ENCODE measurements around the gene ATP10A.

ATP10A gene

GRCh38 chr15:25863111-25863967 is at the start of gene ATP10A:
ATP10A (minus strand) TSS chr15:25863327; CDS start chr15:25863096, 231 bp downstream.
- H3K36me3 Mint-ChIP-seq (ENCODE audit: low read depth): peaks cover 24% of the 10 kb centered on the region
- peaks cover 37% of the 10 kb centered on the region for H3K4me1 Mint-ChIP-seq
- peak within 1 kb of the TSS; percentile 84 for H3K27ac Mint-ChIP-seq
- peaks cover 3% of the 10 kb centered on the region for H3K27me3 Mint-ChIP-seq
- H3K4me3 Mint-ChIP-seq: peak within 1 kb of the TSS; percentile 89
- peak; percentile 37 for ATAC-seq
- H3K9me3 Mint-ChIP-seq: no peaks in the 10 kb centered on the region
- DNase-seq: peak; percentile 66

- Mint-ChIP-seq H3K9me3 (no peaks in the 10 kb centered on the region), H3K36me3 (ENCODE audit: low read depth) (no peaks in the 10 kb centered on the region), H3K27me3 (no peaks in the 10 kb centered on the region), H3K27ac (no peak overlapping the region), H3K4me1 (no peaks in the 10 kb centered on the region), H3K4me3 (no peak overlapping the region)
- DNase-seq (no peak), ATAC-seq (no peak)
Measured at GRCh38 chr15:25912035-25912434, 48.9 kb upstream of the ATP10A start.

- Mint-ChIP-seq H3K4me1 (peaks cover under 1% of the 10 kb centered on the region), H3K36me3 (ENCODE audit: low read depth) (no peaks in the 10 kb centered on the region), H3K27ac (no peak overlapping the region), H3K9me3 (no peaks in the 10 kb centered on the region), H3K4me3 (no peak overlapping the region), H3K27me3 (no peaks in the 10 kb centered on the region)
- ATAC-seq (no peak), DNase-seq (no peak)
Measured at GRCh38 chr15:25910832-25911231, 47.7 kb upstream of the ATP10A start.

- DNase-seq: no peak
- H3K36me3 Mint-ChIP-seq (ENCODE audit: low read depth): no peaks in the 10 kb centered on the region
- H3K27me3 Mint-ChIP-seq: no peaks in the 10 kb centered on the region
- H3K9me3 Mint-ChIP-seq: no peaks in the 10 kb centered on the region
- H3K27ac Mint-ChIP-seq: no peak overlapping the region
- H3K4me1 Mint-ChIP-seq: peaks cover 10% of the 10 kb centered on the region
- H3K4me3 Mint-ChIP-seq: no peak overlapping the region
- no peak for ATAC-seq
Measured at GRCh38 chr15:25909806-25910205, 46.7 kb upstream of the ATP10A start.

- Mint-ChIP-seq H3K27me3 (no peaks in the 10 kb centered on the region), H3K36me3 (ENCODE audit: low read depth) (no peaks in the 10 kb centered on the region), H3K27ac (no peak overlapping the region), H3K4me1 (peaks cover 15% of the 10 kb centered on the region), H3K4me3 (no peak overlapping the region), H3K9me3 (no peaks in the 10 kb centered on the region)
- DNase-seq (no peak), ATAC-seq (no peak)
Measured at GRCh38 chr15:25909325-25909724, 46.2 kb upstream of the ATP10A start.

GRCh38 chr15:25905140-25905539 is 42.0 kb upstream of the ATP10A start:
- H3K9me3 Mint-ChIP-seq: no peaks in the 10 kb centered on the region
- H3K27me3 Mint-ChIP-seq: no peaks in the 10 kb centered on the region
- DNase-seq (peak; percentile 55), ATAC-seq (peak; percentile 92)
- peak overlapping the region; percentile 73 for H3K27ac Mint-ChIP-seq
- H3K4me1 Mint-ChIP-seq: peaks cover 32% of the 10 kb centered on the region
- no peaks in the 10 kb centered on the region for H3K36me3 Mint-ChIP-seq (ENCODE audit: low read depth)
- no peak overlapping the region for H3K4me3 Mint-ChIP-seq

GRCh38 chr15:25903024-25903581 is 40.0 kb upstream of the ATP10A start:
- Mint-ChIP-seq H3K9me3 (no peaks in the 10 kb centered on the region), H3K27me3 (no peaks in the 10 kb centered on the region), H3K4me3 (peak overlapping the region; percentile 13), H3K27ac (peak overlapping the region; percentile 73), H3K36me3 (ENCODE audit: low read depth) (no peaks in the 10 kb centered on the region), H3K4me1 (peaks cover 32% of the 10 kb centered on the region)
- DNase-seq: peak; percentile 16
- peak; percentile 38 for ATAC-seq

- ATAC-seq (no peak), DNase-seq (no peak)
- no peak overlapping the region for H3K27ac Mint-ChIP-seq
- H3K36me3 Mint-ChIP-seq (ENCODE audit: low read depth): no peaks in the 10 kb centered on the region
- H3K9me3 Mint-ChIP-seq: no peaks in the 10 kb centered on the region
- peaks cover 32% of the 10 kb centered on the region for H3K4me1 Mint-ChIP-seq
- H3K27me3 Mint-ChIP-seq: no peaks in the 10 kb centered on the region
- H3K4me3 Mint-ChIP-seq: no peak overlapping the region
Measured at GRCh38 chr15:25901811-25902605, 38.9 kb upstream of the ATP10A start.

GRCh38 chr15:25900901-25901300 is 37.8 kb upstream of the ATP10A start:
- H3K4me1 Mint-ChIP-seq: peaks cover 32% of the 10 kb centered on the region

GRCh38 chr15:25900431-25900830 is 37.3 kb upstream of the ATP10A start:
- ATAC-seq (no peak), DNase-seq (no peak)
- Mint-ChIP-seq H3K4me3 (no peak overlapping the region), H3K27me3 (no peaks in the 10 kb centered on the region), H3K4me1 (peaks cover 28% of the 10 kb centered on the region), H3K27ac (no peak overlapping the region), H3K9me3 (no peaks in the 10 kb centered on the region), H3K36me3 (ENCODE audit: low read depth) (no peaks in the 10 kb centered on the region)

More at GRCh38 chr15:25900901-25901300, 37.8 kb upstream of the ATP10A start:
- ATAC-seq: no peak
- Mint-ChIP-seq H3K27ac (no peak overlapping the region), H3K36me3 (ENCODE audit: low read depth) (no peaks in the 10 kb centered on the region), H3K27me3 (no peaks in the 10 kb centered on the region), H3K4me3 (no peak overlapping the region), H3K9me3 (no peaks in the 10 kb centered on the region)
- no peak for DNase-seq

GRCh38 chr15:25899870-25900269 is 36.7 kb upstream of the ATP10A start:
- ATAC-seq (no peak), DNase-seq (no peak)
- H3K27ac Mint-ChIP-seq: no peak overlapping the region
- no peak overlapping the region for H3K4me3 Mint-ChIP-seq
- H3K36me3 Mint-ChIP-seq (ENCODE audit: low read depth): no peaks in the 10 kb centered on the region
- H3K27me3 Mint-ChIP-seq: no peaks in the 10 kb centered on the region
- H3K4me1 Mint-ChIP-seq: peaks cover 22% of the 10 kb centered on the region
- no peaks in the 10 kb centered on the region for H3K9me3 Mint-ChIP-seq

- H3K4me3 Mint-ChIP-seq: no peak overlapping the region
- peaks cover 1% of the 10 kb centered on the region for H3K4me1 Mint-ChIP-seq
Measured at GRCh38 chr15:25897658-25898057, 34.5 kb upstream of the ATP10A start.

GRCh38 chr15:25894371-25894902 is 31.3 kb upstream of the ATP10A start:
- no peak for DNase-seq
- peaks cover 10% of the 10 kb centered on the region for H3K27me3 Mint-ChIP-seq
- peaks cover 5% of the 10 kb centered on the region for H3K9me3 Mint-ChIP-seq
- no peak overlapping the region for H3K27ac Mint-ChIP-seq
- no peak for ATAC-seq
- no peaks in the 10 kb centered on the region for H3K36me3 Mint-ChIP-seq (ENCODE audit: low read depth)
- H3K4me1 Mint-ChIP-seq: no peaks in the 10 kb centered on the region
- no peak overlapping the region for H3K4me3 Mint-ChIP-seq

More at GRCh38 chr15:25897658-25898057, 34.5 kb upstream of the ATP10A start:
- Mint-ChIP-seq H3K9me3 (peaks cover 5% of the 10 kb centered on the region), H3K27ac (no peak overlapping the region), H3K27me3 (peaks cover 6% of the 10 kb centered on the region), H3K36me3 (ENCODE audit: low read depth) (no peaks in the 10 kb centered on the region)
- DNase-seq (no peak), ATAC-seq (no peak)

GRCh38 chr15:25893596-25893995 is 30.5 kb upstream of the ATP10A start:
- no peak for DNase-seq

More at GRCh38 chr15:25893596-25893995, 30.5 kb upstream of the ATP10A start:
- no peaks in the 10 kb centered on the region for H3K4me1 Mint-ChIP-seq
- H3K9me3 Mint-ChIP-seq: peaks cover 5% of the 10 kb centered on the region
- peaks cover 10% of the 10 kb centered on the region for H3K27me3 Mint-ChIP-seq
- no peak overlapping the region for H3K27ac Mint-ChIP-seq
- H3K36me3 Mint-ChIP-seq (ENCODE audit: low read depth): no peaks in the 10 kb centered on the region
- ATAC-seq: no peak
- H3K4me3 Mint-ChIP-seq: no peak overlapping the region
